GM19035 (cell line): ENCODE data around the gene CSNK2B.

Experiments
- ATAC-seq: cut with Tn5 transposase; IDR thresholded peaks from one replicate; pipeline ENCODE4 v1.9.1; 2021; ENCODE audit not compliant: unreplicated experiment

CSNK2B gene

GRCh38 chr6:31710523-31711219 is 44.8 kb downstream of the CSNK2B start:
- ATAC-seq: no peak

GRCh38 chr6:31711233-31711632 is 45.4 kb downstream of the CSNK2B start:
- no peak for ATAC-seq

GRCh38 chr6:31712296-31712695 is 46.4 kb downstream of the CSNK2B start:
- ATAC-seq: no peak

- no peak for ATAC-seq
Measured at GRCh38 chr6:31713465-31713864, 47.6 kb downstream of the CSNK2B start.

- no peak for ATAC-seq
Measured at GRCh38 chr6:31713991-31714684, 48.3 kb downstream of the CSNK2B start.

GRCh38 chr6:31715022-31715958 is 49.4 kb downstream of the CSNK2B start, which contains the start of gene LY6G6D:
TSS of gene LY6G6D (plus strand) at chr6:31715348. CDS start at chr6:31715356, 8 bp downstream.
- ATAC-seq: no peak

GRCh38 chr6:31717499-31718222 is 51.8 kb downstream of the CSNK2B start:
- ATAC-seq: no peak

- no peak for ATAC-seq
Measured at GRCh38 chr6:31718265-31718664, 52.4 kb downstream of the CSNK2B start.

GRCh38 chr6:31719001-31719400 is 53.1 kb downstream of the CSNK2B start:
- no peak for ATAC-seq
